WTC11 (cell line): ENCODE data around the gene FURIN. TPM values are rescaled to one million over a fixed set of nuclear protein-coding genes. Genes with fewer than 3 reads are reported as not detected.

Experiments used
- ATAC-seq: fragments of 200-7000 bp; cut with Tn5 transposase; 2 replicates; pipeline ENCODE4 v1.10.0; 2021; ENCODE audit warnings: mild to moderate bottlenecking, moderate library complexity
- CTCF ChIA-PET: fragments of 300-600 bp; sonication (Branson Sonifier 250); formaldehyde crosslinking; loops from one replicate; lab custom pipeline; 2021; ENCODE audit warnings: antibody characterized with exemption; lab: Charles Lee
- POLR2A ChIA-PET: fragments of 350-600 bp; sonication (Branson Sonifier 250); formaldehyde crosslinking; loops from one replicate; lab custom pipeline; 2021; ENCODE audit warnings: antibody characterized with exemption; lab: Charles Lee
- DNase-seq: peaks from one replicate; pipeline ENCODE4 v3.0.0; 2021; ENCODE audit warnings: low spot score
- H3K27ac Mint-ChIP-seq: 2 replicates; pipeline ENCODE4 v1.8.0; 2021; ENCODE audit warnings: mixed read lengths
- H3K27me3 Mint-ChIP-seq: 2 replicates; pipeline ENCODE4 v1.8.0; 2021; ENCODE audit warnings: low read depth, mild to moderate bottlenecking, moderate library complexity, mixed read lengths
- H3K36me3 Mint-ChIP-seq: 2 replicates; pipeline ENCODE4 v1.8.0; 2021; ENCODE audit warnings: mixed read lengths
- H3K4me1 Mint-ChIP-seq: 2 replicates; pipeline ENCODE4 v1.8.0; 2022; ENCODE audit warnings: mixed read lengths
- H3K4me3 Mint-ChIP-seq: 2 replicates; pipeline ENCODE4 v1.8.0; 2021; ENCODE audit warnings: mild to moderate bottlenecking, moderate library complexity, mixed read lengths
- H3K9me3 Mint-ChIP-seq: 2 replicates; pipeline ENCODE4 v1.8.0; 2021; ENCODE audit warnings: mixed read lengths
- ARID4B ChIP-seq: sonication (generic); formaldehyde crosslinking; IDR thresholded peaks from 2 replicates; pipeline ENCODE4 v1.8.0; 2023; ENCODE audit warnings: missing genetic modification reagents, mild to moderate bottlenecking, borderline replicate concordance
- CBFB ChIP-seq: sonication (generic); formaldehyde crosslinking; IDR thresholded peaks from 2 replicates; pipeline ENCODE4 v1.8.1; 2022; ENCODE audit warnings: mild to moderate bottlenecking, low read depth, missing genetic modification reagents
- CREM ChIP-seq: sonication (generic); formaldehyde crosslinking; IDR thresholded peaks from 2 replicates; pipeline ENCODE4 v1.8.1; 2022; ENCODE audit warnings: mild to moderate bottlenecking, missing genetic modification reagents, moderate library complexity
- FOXJ3 ChIP-seq: sonication (generic); formaldehyde crosslinking; IDR thresholded peaks from 2 replicates; pipeline ENCODE4 v1.9.0; 2021; ENCODE audit warnings: missing genetic modification reagents, mild to moderate bottlenecking, borderline replicate concordance
- FOXP1 ChIP-seq: sonication (generic); formaldehyde crosslinking; IDR thresholded peaks from 2 replicates; pipeline ENCODE4 v1.8.0; 2022; ENCODE audit warnings: missing genetic modification reagents, mild to moderate bottlenecking, moderate library complexity, borderline replicate concordance
- GTF2I ChIP-seq: fragments of 250-450 bp; sonication (Bioruptor Pico); conservative IDR thresholded peaks from 2 replicates; pipeline ENCODE4 v1.4.0; 2021; ENCODE audit warnings: mild to moderate bottlenecking
- HMGA2 ChIP-seq: fragments of 250-450 bp; sonication (Bioruptor Pico); IDR thresholded peaks from 2 replicates; pipeline ENCODE4 v1.4.0; 2021; ENCODE audit warnings: mild to moderate bottlenecking, moderate library complexity
- IRF2 ChIP-seq: sonication (generic); formaldehyde crosslinking; IDR thresholded peaks from 2 replicates; pipeline ENCODE4 v1.8.0; 2022; ENCODE audit warnings: low read depth, missing genetic modification reagents, borderline replicate concordance
- JAZF1 ChIP-seq: fragments of 250-450 bp; sonication (Bioruptor Pico); IDR thresholded peaks from 2 replicates; pipeline ENCODE4 v1.9.0; 2021; ENCODE audit warnings: moderate library complexity, mild to moderate bottlenecking, inconsistent platforms
- JUN ChIP-seq: sonication (generic); formaldehyde crosslinking; IDR thresholded peaks from 2 replicates; pipeline ENCODE4 v1.8.0; 2023; ENCODE audit warnings: mild to moderate bottlenecking, missing genetic modification reagents
- NR1H2 ChIP-seq: sonication (generic); formaldehyde crosslinking; IDR thresholded peaks from 2 replicates; pipeline ENCODE4 v1.9.0; 2021; ENCODE audit warnings: mild to moderate bottlenecking, moderate library complexity, missing genetic modification reagents
- NR2C2 ChIP-seq: sonication (generic); formaldehyde crosslinking; IDR thresholded peaks from 2 replicates; pipeline ENCODE4 v1.8.0; 2022; ENCODE audit warnings: mild to moderate bottlenecking, missing genetic modification reagents
- RORB ChIP-seq: fragments of 250-450 bp; sonication (Bioruptor Pico); IDR thresholded peaks from 2 replicates; pipeline ENCODE4 v1.9.0; 2021; ENCODE audit warnings: mild to moderate bottlenecking
- SP1 ChIP-seq: sonication (generic); formaldehyde crosslinking; conservative IDR thresholded peaks from 2 replicates; pipeline ENCODE4 v1.8.1; 2022; ENCODE audit warnings: missing genetic modification reagents
- TCF7 ChIP-seq: sonication (generic); formaldehyde crosslinking; IDR thresholded peaks from 2 replicates; pipeline ENCODE4 v1.8.0; 2022; ENCODE audit warnings: mild to moderate bottlenecking, low read depth, missing genetic modification reagents, moderate library complexity
- ZBTB21 ChIP-seq: sonication (generic); formaldehyde crosslinking; IDR thresholded peaks from 2 replicates; pipeline ENCODE4 v1.8.1; 2023; ENCODE audit warnings: mild to moderate bottlenecking, missing genetic modification reagents, borderline replicate concordance
- ZNF121 ChIP-seq: sonication (generic); formaldehyde crosslinking; IDR thresholded peaks from 2 replicates; pipeline ENCODE4 v1.8.0; 2023; ENCODE audit warnings: missing genetic modification reagents
- ZNF416 ChIP-seq: fragments of 250-450 bp; sonication (Bioruptor Pico); IDR thresholded peaks from 2 replicates; pipeline ENCODE4 v1.9.0; 2021; ENCODE audit warnings: mild to moderate bottlenecking, inconsistent platforms
- total RNA-seq: library from RNA; stranded (reverse); gene quantifications from 3 replicates; pipeline ENCODE4 v1.2.3, GENCODE V29; 2021
- TF ChIP-seq, protein P1 (sequence below): fragments of 250-450 bp; sonication (Bioruptor Pico); IDR thresholded peaks from 2 replicates; pipeline ENCODE4 v1.9.0; 2021; ENCODE audit warnings: mild to moderate bottlenecking
- TF ChIP-seq, protein P2 (sequence below): sonication (generic); formaldehyde crosslinking; IDR thresholded peaks from 2 replicates; pipeline ENCODE4 v1.8.1; 2023; ENCODE audit warnings: mild to moderate bottlenecking, missing genetic modification reagents, moderate library complexity

The FURIN gene
- total RNA-seq, 1 experiment from 2014 or later: 46.3 TPM

GRCh38 chr15:90912770-90913075 is 44.3 kb downstream of the FURIN start:
- Mint-ChIP-seq H3K27me3 (no peaks in the 10 kb centered on the region), H3K4me3 (no peak overlapping the region), H3K9me3 (no peaks in the 10 kb centered on the region), H3K36me3 (no peaks in the 10 kb centered on the region), H3K4me1 (no peaks in the 10 kb centered on the region), H3K27ac (no peak overlapping the region)
- TF ChIP-seq JUN: no peak
- POLR2A ChIA-PET: no interaction called here
- CTCF ChIA-PET: interaction anchor here (3.8 kb wide), 1 partner anchor 19 kb away, joined by 24 read pairs; the partner anchor contains the start of gene HDDC3
- ATAC-seq: no peak
- no peak for DNase-seq

- DNase-seq (no peak), ATAC-seq (no peak)
- peaks cover 3% of the 10 kb centered on the region; the same call in 1 of the 2 replicates for H3K36me3 Mint-ChIP-seq
- H3K4me1 Mint-ChIP-seq: no peaks in the 10 kb centered on the region
- POLR2A ChIA-PET: no interaction called here
- no peaks in the 10 kb centered on the region for H3K9me3 Mint-ChIP-seq
- no peak overlapping the region for H3K4me3 Mint-ChIP-seq
- no peak overlapping the region for H3K27ac Mint-ChIP-seq
- H3K27me3 Mint-ChIP-seq: no peaks in the 10 kb centered on the region; the same call in 1 of the 2 replicates
- no peak for TF ChIP-seq IRF2 (CRISPR knock-in tag)
- TF ChIP-seq FOXJ3 (CRISPR knock-in tag): no peak
- no peak for TF ChIP-seq TCF7 (CRISPR knock-in tag)
- TF ChIP-seq, protein P1, sequence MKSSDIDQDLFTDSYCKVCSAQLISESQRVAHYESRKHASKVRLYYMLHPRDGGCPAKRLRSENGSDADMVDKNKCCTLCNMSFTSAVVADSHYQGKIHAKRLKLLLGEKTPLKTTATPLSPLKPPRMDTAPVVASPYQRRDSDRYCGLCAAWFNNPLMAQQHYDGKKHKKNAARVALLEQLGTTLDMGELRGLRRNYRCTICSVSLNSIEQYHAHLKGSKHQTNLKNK (CRISPR knock-in tag): no peak
- TF ChIP-seq ZNF121: no peak
- CTCF ChIA-PET: interaction anchor here (1.3 to 3.8 kb wide), 2 partner anchors 19 to 27 kb away, joined by 3 to 24 read pairs; partner anchors contain the start of gene HDDC3
These were observed 45.1 kb downstream of the FURIN start for GRCh38 chr15:90913398-90913944.

DNA sequence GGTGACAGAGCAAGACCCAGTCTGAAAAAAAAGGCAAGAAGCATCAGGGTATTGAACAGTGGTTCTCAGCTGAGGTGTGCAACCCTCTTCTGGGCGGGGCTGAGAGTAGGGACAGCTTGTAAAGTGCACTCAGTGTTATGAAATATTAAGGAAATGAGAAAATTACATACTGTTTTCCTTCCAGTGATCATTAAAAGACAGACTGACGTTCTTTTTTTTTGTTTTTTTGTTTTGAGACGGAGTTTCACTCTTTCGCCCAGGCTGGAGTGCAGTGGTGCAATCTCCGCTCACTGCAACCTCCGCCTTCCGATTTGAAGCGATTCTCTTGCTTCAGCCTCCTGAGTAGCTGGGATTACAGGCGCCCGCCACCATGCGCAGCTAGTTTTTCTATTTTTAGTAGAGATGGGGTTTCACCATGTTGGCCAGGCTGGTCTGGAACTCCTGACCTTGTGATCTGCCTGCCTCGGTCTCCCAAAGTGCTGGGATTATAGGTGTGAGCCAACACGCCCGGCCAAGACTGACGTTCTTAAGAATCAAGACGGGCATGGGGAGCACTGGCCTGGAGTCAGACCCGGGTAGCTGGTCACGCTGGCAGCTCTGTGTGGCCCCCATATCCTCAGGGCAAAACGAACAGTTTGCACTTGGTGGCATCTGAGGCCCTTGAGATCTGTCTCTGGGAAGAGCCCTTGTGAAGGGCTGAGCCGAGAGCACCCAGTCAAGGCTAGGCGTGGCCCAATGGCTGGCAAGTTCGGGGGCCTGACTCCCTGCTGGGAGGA is 46.1 kb downstream of the FURIN start:
- TF ChIP-seq ZNF121 (no peak), ZBTB21 (CRISPR knock-in tag) (no peak), ZNF416 (CRISPR knock-in tag) (no peak), CBFB (CRISPR knock-in tag) (no peak), GTF2I (no peak), FOXJ3 (CRISPR knock-in tag) (no peak), CREM (CRISPR knock-in tag) (no peak), HMGA2 (CRISPR knock-in tag) (no peak), FOXP1 (CRISPR knock-in tag) (no peak), JAZF1 (CRISPR knock-in tag) (no peak), NR2C2 (CRISPR knock-in tag) (no peak), SP1 (CRISPR knock-in tag) (no peak), RORB (CRISPR knock-in tag) (no peak), ARID4B (CRISPR knock-in tag) (no peak), NR1H2 (CRISPR knock-in tag) (no peak)
- TF ChIP-seq, protein P2, sequence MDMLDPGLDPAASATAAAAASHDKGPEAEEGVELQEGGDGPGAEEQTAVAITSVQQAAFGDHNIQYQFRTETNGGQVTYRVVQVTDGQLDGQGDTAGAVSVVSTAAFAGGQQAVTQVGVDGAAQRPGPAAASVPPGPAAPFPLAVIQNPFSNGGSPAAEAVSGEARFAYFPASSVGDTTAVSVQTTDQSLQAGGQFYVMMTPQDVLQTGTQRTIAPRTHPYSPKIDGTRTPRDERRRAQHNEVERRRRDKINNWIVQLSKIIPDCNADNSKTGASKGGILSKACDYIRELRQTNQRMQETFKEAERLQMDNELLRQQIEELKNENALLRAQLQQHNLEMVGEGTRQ (CRISPR knock-in tag): no peak
- DNase-seq (no peak), ATAC-seq (no peak)
- ChIA-PET CTCF (interaction anchor here (0.6 to 3.8 kb wide), 3 partner anchors 18 to 144 kb away, joined by 3 to 24 read pairs (median 4); partner anchors contain the start of gene HDDC3), POLR2A (no interaction called here)
- no peak overlapping the region for H3K4me3 Mint-ChIP-seq
- H3K27me3 Mint-ChIP-seq: no peaks in the 10 kb centered on the region; the same call in 1 of the 2 replicates
- no peaks in the 10 kb centered on the region for H3K9me3 Mint-ChIP-seq
- H3K4me1 Mint-ChIP-seq: no peaks in the 10 kb centered on the region
- no peak overlapping the region; the same call in 1 of the 2 replicates for H3K27ac Mint-ChIP-seq
- peaks cover 6% of the 10 kb centered on the region; the same call in 1 of the 2 replicates for H3K36me3 Mint-ChIP-seq
